Mesangial cell (primary cell): Measurements from ENCODE around the gene ZMYND19. TPM values are rescaled to one million over a fixed set of nuclear protein-coding genes. Genes with fewer than 3 reads are reported as not detected.

Experiments used
- total RNA-seq: library from RNA; depleted of rRNA; stranded (reverse); fragments of >200 nt; gene quantifications from 2 replicates; pipeline ENCODE4 v1.2.3, GENCODE V29; 2015

Gene ZMYND19
- 16.5 and 30.6 TPM in 2 replicates for total RNA-seq

DNA sequence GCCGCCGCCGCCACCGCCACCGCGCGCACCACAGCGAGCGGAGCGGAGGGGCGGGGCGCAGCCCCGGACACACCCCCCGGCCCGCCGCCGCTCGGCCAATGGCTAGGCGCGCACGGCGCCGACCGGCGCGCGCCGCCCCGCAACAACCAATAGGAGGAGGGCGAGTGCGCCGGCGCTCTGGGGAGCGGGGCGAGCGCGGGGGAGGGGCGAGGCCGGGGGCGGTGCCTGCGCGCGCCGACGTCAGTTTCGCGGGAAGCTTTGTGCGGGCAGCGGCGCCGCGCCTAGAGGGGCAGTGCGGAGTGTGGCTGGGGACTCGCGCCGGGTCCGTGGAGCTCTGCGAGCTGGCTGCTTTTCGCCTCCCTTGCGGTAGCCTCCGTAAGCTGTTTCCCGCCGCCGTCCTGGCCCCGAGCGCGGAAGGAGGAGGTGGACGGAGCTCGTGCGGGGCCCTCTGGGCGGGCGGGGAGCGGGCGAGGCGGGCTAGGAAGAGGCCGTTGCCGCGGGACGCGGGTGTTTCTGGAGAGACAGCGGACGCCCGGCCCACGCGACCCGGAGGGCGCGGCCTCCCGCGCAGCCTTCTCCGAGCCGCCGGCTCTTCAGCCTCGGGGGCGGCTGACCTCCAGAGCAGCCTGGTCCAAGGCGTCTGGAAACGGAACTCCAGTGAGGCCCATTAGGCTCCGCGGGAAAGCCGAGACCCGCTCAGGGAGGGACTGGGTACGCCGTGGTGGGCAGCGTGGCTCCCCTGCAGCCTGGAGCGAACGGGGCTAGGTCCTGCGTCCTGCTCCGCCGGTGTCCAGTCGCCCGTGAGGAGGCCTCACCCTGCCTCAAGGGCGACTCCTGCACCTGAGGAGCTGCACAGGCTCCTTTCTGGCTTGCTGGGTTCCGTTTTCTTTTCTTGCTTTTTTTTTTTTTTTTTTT lies at the start of gene ZMYND19:
Gene ZMYND19, minus strand, starts transcription at position 44 of the 915 bp plus-strand sequence. CDS start 249 bp downstream, outside the sequence.

GRCh38 chr9:137618105-137619067 lies 28.1 kb upstream of the ZMYND19 start, which contains the start of gene EHMT1:
EHMT1 (plus strand) TSS chr9:137619005; CDS start chr9:137619029, 24 bp downstream.

GRCh38 chr9:137605121-137606004 lies 15.1 kb upstream of the ZMYND19 start, which contains the start of gene ARRDC1:
ARRDC1 (plus strand) TSS chr9:137605686; CDS start chr9:137605718, 32 bp downstream.

GRCh38 chr9:137578518-137579258 lies 11.6 kb downstream of the ZMYND19 start, which contains the start of gene DPH7:
DPH7 (minus strand) TSS chr9:137578925; CDS start chr9:137578777, 148 bp downstream.

DNA sequence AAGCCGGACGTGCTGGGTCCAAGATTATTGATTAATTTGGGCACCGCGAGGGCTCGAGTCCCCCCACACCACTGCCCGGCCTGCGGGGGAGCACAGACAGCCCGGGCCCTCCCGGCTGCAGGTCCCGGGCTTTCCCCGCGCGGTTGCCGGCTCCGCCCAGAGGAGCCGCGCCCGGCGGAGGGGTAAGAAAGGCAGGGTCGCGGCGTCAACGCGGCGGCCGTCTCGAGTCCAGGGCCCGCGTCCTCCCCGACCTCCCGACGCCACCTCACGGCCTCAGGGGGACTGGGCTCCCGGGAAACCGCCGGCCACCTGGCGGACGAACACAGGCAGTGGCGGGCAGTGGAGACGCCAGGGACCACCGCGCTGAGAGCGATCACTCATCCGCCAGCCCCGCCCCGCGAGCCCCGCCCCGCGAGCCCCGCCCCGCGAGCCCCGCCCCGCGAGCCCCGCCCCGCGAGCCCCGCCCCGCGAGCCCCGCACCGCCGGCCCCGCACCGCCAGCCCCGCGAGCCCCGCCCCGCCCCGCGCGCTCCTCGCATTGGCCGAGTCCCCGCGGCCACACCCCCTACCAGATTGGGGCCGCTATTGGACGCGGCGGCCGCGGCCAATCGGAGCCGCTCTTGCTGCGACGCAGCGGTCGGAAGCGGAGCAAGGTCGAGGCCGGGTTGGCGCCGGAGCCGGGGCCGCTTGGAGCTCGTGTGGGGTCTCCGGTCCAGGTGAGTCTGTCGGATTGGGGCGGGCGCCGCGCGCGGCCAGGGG lies 38.9 kb downstream of the ZMYND19 start, which contains the start of gene MRPL41:
Gene MRPL41, plus strand, starts transcription at position 616 of the 758 bp plus-strand sequence. CDS start 203 bp downstream, outside the sequence.

DNA sequence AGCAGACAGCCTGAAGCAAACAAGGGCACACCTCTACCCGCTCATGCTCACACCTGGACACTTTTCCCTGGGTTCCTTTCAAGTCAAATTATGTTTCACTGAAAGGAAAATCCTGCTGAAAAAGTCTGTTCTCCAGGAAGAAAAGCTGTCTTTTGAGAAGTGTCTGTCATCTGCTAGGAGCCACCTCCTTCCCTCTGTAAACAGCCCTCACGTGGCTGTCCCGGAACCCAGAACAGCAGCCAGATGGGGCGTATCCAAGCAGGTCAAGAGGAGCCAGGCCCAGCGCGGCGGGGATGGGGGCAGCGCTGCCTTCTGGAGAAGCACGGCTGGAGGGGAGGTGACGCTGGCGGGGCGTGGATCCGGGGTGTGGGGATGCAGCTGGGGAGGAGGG lies 40.1 kb downstream of the ZMYND19 start, which contains the start of gene PNPLA7:
Gene PNPLA7, minus strand, starts transcription at position 172 of the 391 bp plus-strand sequence. CDS start 205 bp downstream, outside the sequence.

Other genes starting within 250 kb of the ZMYND19 start
- 5.4 and 22.3 TPM in 2 replicates for gene EXD3, start 167.3 kb downstream of the ZMYND19 start, total RNA-seq
- 0.33 and 2.3 TPM in 2 replicates for gene NOXA1, start 167.1 kb downstream of the ZMYND19 start, total RNA-seq
- gene ENTPD8, start 149.2 kb downstream of the ZMYND19 start, total RNA-seq: 0.38 TPM in 1 of 2 replicates, not detected in the other
- 41.9 and 92.3 TPM in 2 replicates for gene NSMF, start 131.2 kb downstream of the ZMYND19 start, total RNA-seq
- 0.16 and 2.3 TPM in 2 replicates for gene PNPLA7, start 40.1 kb downstream of the ZMYND19 start, total RNA-seq
- gene MRPL41, start 38.6 kb downstream of the ZMYND19 start, total RNA-seq: 74.4 and 98.6 TPM in 2 replicates
- gene DPH7, start 11.6 kb downstream of the ZMYND19 start, total RNA-seq: 28.9 and 31.1 TPM in 2 replicates
- gene ARRDC1, start 15.2 kb upstream of the ZMYND19 start, total RNA-seq: 42.5 and 59.8 TPM in 2 replicates
- 60.5 and 64.4 TPM in 2 replicates for gene EHMT1, start 28.5 kb upstream of the ZMYND19 start, total RNA-seq